Gastroesophageal sphincter (tissue), 3 donors: Measurements from ENCODE around the gene FBXW11.

Experiments used
- CTCF ChIP-seq, 4 experiments: fragments of 200-600 bp in 2 of 4; fragments of 450-650 bp in 2 of 4; sonication (generic) in 1 of 4; IDR thresholded peaks; one replicate each; pipeline ENCODE4 v1.5.1; 2017 to 2019; ENCODE audit warnings: antibody characterized with exemption in 4 of 4, mild to moderate bottlenecking in 2 of 4, moderate library complexity in 2 of 4
- EP300 ChIP-seq: sonication (generic); formaldehyde crosslinking; IDR thresholded peaks from one replicate; pipeline ENCODE4 v1.6.1; 2017; ENCODE audit warnings: antibody characterized with exemption, mild to moderate bottlenecking

DNA sequence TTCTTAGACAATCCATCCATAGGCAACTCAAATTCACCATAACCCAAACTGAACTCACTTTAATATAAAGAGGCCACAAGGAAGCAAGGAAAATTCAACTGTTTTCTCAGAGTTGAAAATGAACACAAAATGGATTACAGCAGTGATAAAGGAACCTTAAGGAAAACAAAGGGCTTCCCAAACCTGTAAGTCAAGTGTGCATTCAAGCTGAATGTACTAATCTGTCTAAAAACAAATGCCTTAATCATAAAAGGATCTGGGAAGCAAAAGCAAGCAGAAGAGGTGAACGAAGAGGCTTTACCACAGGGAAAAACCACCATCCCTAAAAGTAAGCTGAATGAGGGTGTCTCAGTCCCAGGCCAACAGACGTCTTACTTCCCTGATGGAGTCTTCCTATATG is 13.6 kb downstream of the FBXW11 start:
- TF ChIP-seq CTCF (IDR thresholded peaks at IDR 0.05) (no peak), EP300 (no peak)
